NCI-H2227 (cell line): ENCODE results near the gene PDIA3.
"Not testable (repeated sequence)": the region's sequence is repeated elsewhere in the genome, so short reads cannot be mapped to it uniquely, and the experiment has no call there.

ENCODE experiments used
- DNase-seq: peaks from one replicate; lab custom pipeline; 2025; ENCODE audit not compliant: unreplicated experiment; lab: John Stamatoyannopoulos, UW

PDIA3 gene

DNA sequence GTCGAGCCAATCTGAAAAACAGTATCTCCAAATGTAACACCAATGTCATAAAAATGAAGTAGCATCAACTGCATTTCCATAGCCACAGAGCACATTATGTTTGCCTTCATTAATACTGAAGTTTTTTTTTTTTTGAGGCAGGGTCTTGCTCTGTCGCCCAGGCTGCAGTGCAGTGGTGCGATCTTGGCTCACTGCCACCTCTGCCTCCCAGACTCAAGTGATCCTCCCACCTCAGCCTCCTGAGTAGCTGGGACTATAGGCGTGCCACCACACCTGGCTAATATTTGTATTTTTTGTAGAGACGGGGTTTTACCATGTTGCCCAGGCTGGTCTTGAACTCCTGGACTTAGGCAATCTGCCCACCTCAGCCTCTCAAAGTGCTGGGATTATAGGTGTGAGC, 68.8 kb downstream of the PDIA3 start:
- not testable (repeated sequence) for DNase-seq

- DNase-seq, result no peak
Observed at GRCh38 chr15:43821505-43821904, 75.3 kb downstream of the PDIA3 start.
